Transverse colon (tissue), 3 donors: ENCODE data around the gene RUVBL1.

ENCODE experiments used
- CTCF ChIP-seq, 5 experiments: fragments of 200-600 bp in 3 of 5; fragments of 450-650 bp in 2 of 5; sonication (generic) in 3 of 5; IDR thresholded peaks; 1 replicate in 2 of 5; 2 replicates in 3 of 5; pipeline ENCODE4 v1.5.1; 2016 to 2017; ENCODE audit warnings: antibody characterized with exemption in 5 of 5, inconsistent platforms in 3 of 5, mild to moderate bottlenecking in 2 of 5, moderate library complexity in 1 of 5
- POLR2A ChIP-seq: fragments of 450-650 bp; IDR thresholded peaks from one replicate; pipeline ENCODE4 v1.6.1; 2016; ENCODE audit warnings: antibody characterized with exemption, mild to moderate bottlenecking, moderate library complexity

- TF ChIP-seq POLR2A (no peak), CTCF (IDR thresholded peaks at IDR 0.05) (no peak)
Observed at GRCh38 chr3:128111147-128111546, 12.5 kb downstream of the RUVBL1 start.
